Measurements from ENCODE around the gene SNTG2. TPM values are rescaled to one million over a fixed set of nuclear protein-coding genes. Genes with fewer than 3 reads are reported as not detected.
"Not testable (repeated sequence)": the region's sequence is repeated elsewhere in the genome, so short reads cannot be mapped to it uniquely, and the experiment has no call there.

SNTG2 gene
- total RNA-seq, 1 donor from 2014 or later = 23.2 TPM

GRCh38 chr2:905091-905832 is 45.4 kb upstream of the SNTG2 start:
- DNase-seq (ENCODE audit: low spot score) = no peak
- peaks cover 20% of the 10 kb centered on the region for H3K4me1 Mint-ChIP-seq (ENCODE audit: unreplicated experiment)
- H3K27me3 Mint-ChIP-seq (ENCODE audit: unreplicated experiment) = no peaks in the 10 kb centered on the region
- H3K36me3 Mint-ChIP-seq (ENCODE audit: low read depth, unreplicated experiment) = no peaks in the 10 kb centered on the region
- TF ChIP-seq, protein P1, sequence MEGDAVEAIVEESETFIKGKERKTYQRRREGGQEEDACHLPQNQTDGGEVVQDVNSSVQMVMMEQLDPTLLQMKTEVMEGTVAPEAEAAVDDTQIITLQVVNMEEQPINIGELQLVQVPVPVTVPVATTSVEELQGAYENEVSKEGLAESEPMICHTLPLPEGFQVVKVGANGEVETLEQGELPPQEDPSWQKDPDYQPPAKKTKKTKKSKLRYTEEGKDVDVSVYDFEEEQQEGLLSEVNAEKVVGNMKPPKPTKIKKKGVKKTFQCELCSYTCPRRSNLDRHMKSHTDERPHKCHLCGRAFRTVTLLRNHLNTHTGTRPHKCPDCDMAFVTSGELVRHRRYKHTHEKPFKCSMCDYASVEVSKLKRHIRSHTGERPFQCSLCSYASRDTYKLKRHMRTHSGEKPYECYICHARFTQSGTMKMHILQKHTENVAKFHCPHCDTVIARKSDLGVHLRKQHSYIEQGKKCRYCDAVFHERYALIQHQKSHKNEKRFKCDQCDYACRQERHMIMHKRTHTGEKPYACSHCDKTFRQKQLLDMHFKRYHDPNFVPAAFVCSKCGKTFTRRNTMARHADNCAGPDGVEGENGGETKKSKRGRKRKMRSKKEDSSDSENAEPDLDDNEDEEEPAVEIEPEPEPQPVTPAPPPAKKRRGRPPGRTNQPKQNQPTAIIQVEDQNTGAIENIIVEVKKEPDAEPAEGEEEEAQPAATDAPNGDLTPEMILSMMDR (IDR thresholded peaks at IDR 0.05; ENCODE audit: unreplicated experiment) = no peak
- H3K4me3 Mint-ChIP-seq (ENCODE audit: unreplicated experiment) = no peak overlapping the region
- H3K27ac Mint-ChIP-seq (ENCODE audit: unreplicated experiment) = no peak overlapping the region
- H3K9me3 Mint-ChIP-seq (ENCODE audit: unreplicated experiment) = peaks cover 4% of the 10 kb centered on the region

GRCh38 chr2:905833-906140 is 44.9 kb upstream of the SNTG2 start:
- Mint-ChIP-seq H3K36me3 (ENCODE audit: low read depth, unreplicated experiment) (no peaks in the 10 kb centered on the region), H3K4me3 (ENCODE audit: unreplicated experiment) (no peak overlapping the region), H3K27me3 (ENCODE audit: unreplicated experiment) (no peaks in the 10 kb centered on the region), H3K27ac (ENCODE audit: unreplicated experiment) (no peak overlapping the region), H3K9me3 (ENCODE audit: unreplicated experiment) (peaks cover 4% of the 10 kb centered on the region), H3K4me1 (ENCODE audit: unreplicated experiment) (peaks cover 24% of the 10 kb centered on the region)
- no peak for DNase-seq (ENCODE audit: low spot score)
- TF ChIP-seq, protein P1 (IDR thresholded peaks at IDR 0.05; ENCODE audit: unreplicated experiment) = no peak

DNA sequence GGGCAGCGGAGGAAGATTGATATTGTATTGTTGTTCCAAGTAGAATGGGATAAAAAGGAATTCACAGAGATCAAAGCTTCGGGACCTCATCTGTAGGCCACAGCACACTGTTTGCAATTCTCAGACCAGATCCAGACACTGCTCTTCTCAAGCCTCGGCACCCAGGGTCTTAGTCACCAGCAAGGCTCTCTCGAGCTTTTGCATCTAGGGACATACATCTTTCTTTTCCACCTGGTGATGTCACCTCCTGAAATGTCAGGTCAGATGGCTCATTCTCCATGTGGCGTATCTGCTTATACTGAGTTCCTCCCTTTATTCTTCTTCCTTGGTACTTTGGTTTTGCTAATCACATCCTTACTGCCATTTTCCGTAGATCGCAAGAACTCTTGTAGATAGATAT is 42.9 kb upstream of the SNTG2 start:
- Mint-ChIP-seq H3K4me1 (ENCODE audit: unreplicated experiment) (peaks cover 27% of the 10 kb centered on the region), H3K9me3 (ENCODE audit: unreplicated experiment) (peaks cover 4% of the 10 kb centered on the region), H3K27me3 (ENCODE audit: unreplicated experiment) (no peaks in the 10 kb centered on the region), H3K27ac (ENCODE audit: unreplicated experiment) (no peak overlapping the region), H3K4me3 (ENCODE audit: unreplicated experiment) (no peak overlapping the region), H3K36me3 (ENCODE audit: low read depth, unreplicated experiment) (no peaks in the 10 kb centered on the region)
- TF ChIP-seq, protein P1 (IDR thresholded peaks at IDR 0.05; ENCODE audit: unreplicated experiment) = no peak
- no peak for DNase-seq (ENCODE audit: low spot score)

- Mint-ChIP-seq H3K9me3 (ENCODE audit: unreplicated experiment) (peaks cover 4% of the 10 kb centered on the region), H3K27ac (ENCODE audit: unreplicated experiment) (no peak overlapping the region), H3K4me3 (ENCODE audit: unreplicated experiment) (no peak overlapping the region), H3K4me1 (ENCODE audit: unreplicated experiment) (peaks cover 24% of the 10 kb centered on the region), H3K36me3 (ENCODE audit: low read depth, unreplicated experiment) (no peaks in the 10 kb centered on the region), H3K27me3 (ENCODE audit: unreplicated experiment) (no peaks in the 10 kb centered on the region)
- TF ChIP-seq, protein P1 (IDR thresholded peaks at IDR 0.05; ENCODE audit: unreplicated experiment) = no peak
- no peak for DNase-seq (ENCODE audit: low spot score)
Observed at GRCh38 chr2:908568-908967, 42.1 kb upstream of the SNTG2 start.

DNA sequence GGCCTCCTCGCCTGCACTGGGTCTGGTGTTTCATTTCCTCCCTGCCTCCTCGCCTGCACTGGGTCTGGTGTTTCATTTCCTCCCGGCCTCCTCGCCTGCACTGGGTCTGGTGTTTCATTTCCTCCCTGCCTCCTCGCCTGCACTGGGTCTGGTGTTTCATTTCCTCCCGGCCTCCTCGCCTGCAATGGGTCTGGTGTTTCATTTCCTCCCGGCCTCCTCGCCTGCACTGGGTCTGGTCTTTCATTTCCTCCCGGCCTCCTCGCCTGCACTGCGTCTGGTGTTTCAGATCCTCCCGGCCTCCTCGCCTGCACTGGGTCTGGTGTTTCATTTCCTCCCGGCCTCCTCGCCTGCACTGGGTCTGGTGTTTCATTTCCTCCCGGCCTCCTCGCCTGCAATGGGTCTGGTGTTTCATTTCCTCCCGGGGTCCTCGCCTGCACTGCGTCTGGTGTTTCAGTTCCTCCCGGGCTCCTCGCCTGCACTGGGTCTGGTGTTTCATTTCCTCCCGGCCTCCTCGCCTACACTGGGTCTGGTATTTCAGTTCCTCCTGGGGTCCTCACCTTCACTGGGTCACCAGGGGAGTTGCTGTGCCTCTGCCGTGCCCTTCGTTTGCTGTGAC is 40.8 kb upstream of the SNTG2 start:
- DNase-seq (ENCODE audit: low spot score); H3K4me3 Mint-ChIP-seq (ENCODE audit: unreplicated experiment); H3K36me3 Mint-ChIP-seq (ENCODE audit: low read depth, unreplicated experiment); H3K9me3 Mint-ChIP-seq (ENCODE audit: unreplicated experiment); H3K27ac Mint-ChIP-seq (ENCODE audit: unreplicated experiment); H3K27me3 Mint-ChIP-seq (ENCODE audit: unreplicated experiment): not testable (repeated sequence)
- peaks cover 16% of the 10 kb centered on the region for H3K4me1 Mint-ChIP-seq (ENCODE audit: unreplicated experiment)

All from endothelial cell (in vitro differentiated cells).